MM.1S (cell line): ENCODE data around the gene NDNF.

Experiments used
- DNase-seq: peaks from one replicate; pipeline ENCODE4 v3.0.0-alpha.2; 2015
- H2AFZ ChIP-seq: fragments of 300-600 bp; sonication (generic); 2 replicates; pipeline ENCODE4 v1.6.0; 2016; ENCODE audit warnings: antibody characterized with exemption, low read length
- H3F3A ChIP-seq: fragments of 300-600 bp; sonication (generic); 2 replicates; pipeline ENCODE4 v1.6.1; 2016; ENCODE audit warnings: mild to moderate bottlenecking, antibody characterized with exemption, low read length, moderate library complexity, mixed read lengths; ENCODE audit not compliant: insufficient read depth
- H3K27ac ChIP-seq: fragments of 300-600 bp; sonication (generic); 2 replicates; pipeline ENCODE4 v1.5.1; 2016; ENCODE audit warnings: mild to moderate bottlenecking, low read length
- H3K27me3 ChIP-seq: fragments of 300-600 bp; sonication (generic); replicated peaks from 2 replicates; pipeline ENCODE4 v1.6.0; 2016; ENCODE audit warnings: low read length; ENCODE audit not compliant: insufficient read depth
- H3K36me3 ChIP-seq: fragments of 300-600 bp; sonication (generic); replicated peaks from 2 replicates; pipeline ENCODE4 v1.6.1; 2016; ENCODE audit warnings: mild to moderate bottlenecking, low read length, mixed read lengths; ENCODE audit not compliant: insufficient read depth
- H3K4me1 ChIP-seq: fragments of 300-600 bp; sonication (generic); 2 replicates; pipeline ENCODE4 v1.6.1; 2016; ENCODE audit warnings: low read length, mixed read lengths
- H3K4me2 ChIP-seq: fragments of 300-600 bp; sonication (generic); 2 replicates; pipeline ENCODE4 v1.6.0; 2016; ENCODE audit warnings: low read depth, low read length
- H3K4me3 ChIP-seq: fragments of 300-600 bp; sonication (generic); 2 replicates; pipeline ENCODE4 v1.5.1; 2016; ENCODE audit warnings: low read length, mixed read lengths
- H3K79me2 ChIP-seq: fragments of 300-600 bp; sonication (generic); 2 replicates; pipeline ENCODE4 v1.6.1; 2016; ENCODE audit warnings: mixed run types, low read length, mixed read lengths
- H3K9ac ChIP-seq: fragments of 300-600 bp; sonication (generic); 2 replicates; pipeline ENCODE4 v1.6.1; 2016; ENCODE audit warnings: low read length, mixed read lengths
- H3K9me2 ChIP-seq: fragments of 300-600 bp; sonication (generic); replicated peaks from 2 replicates; pipeline ENCODE4 v1.6.1; 2016; ENCODE audit warnings: mild to moderate bottlenecking, low read length, mixed read lengths; ENCODE audit not compliant: insufficient read depth
- H3K9me3 ChIP-seq: fragments of 300-600 bp; sonication (generic); replicated peaks from 2 replicates; pipeline ENCODE4 v1.6.1; 2016; ENCODE audit warnings: mild to moderate bottlenecking, low read length, mixed read lengths; ENCODE audit not compliant: insufficient read depth
- H4K20me1 ChIP-seq: fragments of 300-600 bp; sonication (generic); 2 replicates; pipeline ENCODE4 v1.6.1; 2016; ENCODE audit warnings: mild to moderate bottlenecking, low read length, moderate library complexity, mixed read lengths; ENCODE audit not compliant: insufficient read depth
- CTCF ChIP-seq: fragments of 300-600 bp; sonication (generic); IDR thresholded peaks from 2 replicates; pipeline ENCODE4 v1.5.1; 2016; ENCODE audit warnings: antibody characterized with exemption, low read length, mixed read lengths
- EZH2 ChIP-seq: fragments of 300-600 bp; sonication (generic); optimal IDR thresholded peaks from 2 replicates; pipeline ENCODE3; 2017; ENCODE audit warnings: low read depth, mild to moderate bottlenecking, antibody characterized with exemption, low read length, mixed read lengths
- EZH2phosphoT487 ChIP-seq: fragments of 300-600 bp; sonication (generic); IDR thresholded peaks from 2 replicates; pipeline ENCODE4 v1.6.1; 2018; ENCODE audit warnings: antibody characterized with exemption, low read length

NDNF gene

GRCh38 chr4:121061215-121061614 is 11.1 kb downstream of the NDNF start:
- no peak overlapping the region for H3K27ac ChIP-seq
- TF ChIP-seq EZH2phosphoT487 (no peak), EZH2 (no peak), CTCF (no peak)

GRCh38 chr4:121057466-121057922 is 14.8 kb downstream of the NDNF start:
- no peaks in the 10 kb centered on the region for H3K27me3 ChIP-seq
- H3K36me3 ChIP-seq = no peaks in the 10 kb centered on the region
- TF ChIP-seq EZH2phosphoT487 (no peak), CTCF (no peak), EZH2 (no peak)
- no peaks in the 10 kb centered on the region for H3F3A ChIP-seq
- H2AFZ ChIP-seq = no peak overlapping the region
- H3K9me2 ChIP-seq = no peaks in the 10 kb centered on the region
- H4K20me1 ChIP-seq = no peaks in the 10 kb centered on the region
- no peaks in the 10 kb centered on the region for H3K79me2 ChIP-seq
- no peak for DNase-seq
- H3K4me3 ChIP-seq = no peak overlapping the region
- H3K4me1 ChIP-seq = peaks cover 14% of the 10 kb centered on the region
- H3K4me2 ChIP-seq = no peak overlapping the region
- no peak overlapping the region for H3K27ac ChIP-seq
- H3K9ac ChIP-seq = no peak overlapping the region
- H3K9me3 ChIP-seq = no peaks in the 10 kb centered on the region

More at GRCh38 chr4:121061215-121061614, 11.1 kb downstream of the NDNF start:
- no peak overlapping the region for H3K9ac ChIP-seq
- no peak overlapping the region for H2AFZ ChIP-seq
- no peak overlapping the region for H3K4me2 ChIP-seq
- H3K27me3 ChIP-seq = no peaks in the 10 kb centered on the region
- H3K4me1 ChIP-seq = no peaks in the 10 kb centered on the region
- peaks cover 16% of the 10 kb centered on the region for H3K79me2 ChIP-seq
- H3K36me3 ChIP-seq = no peaks in the 10 kb centered on the region
- H3K9me3 ChIP-seq = no peaks in the 10 kb centered on the region
- no peak overlapping the region for H3K4me3 ChIP-seq
- DNase-seq = no peak
- H3K9me2 ChIP-seq = no peaks in the 10 kb centered on the region
- no peaks in the 10 kb centered on the region for H4K20me1 ChIP-seq
- no peaks in the 10 kb centered on the region for H3F3A ChIP-seq

DNA sequence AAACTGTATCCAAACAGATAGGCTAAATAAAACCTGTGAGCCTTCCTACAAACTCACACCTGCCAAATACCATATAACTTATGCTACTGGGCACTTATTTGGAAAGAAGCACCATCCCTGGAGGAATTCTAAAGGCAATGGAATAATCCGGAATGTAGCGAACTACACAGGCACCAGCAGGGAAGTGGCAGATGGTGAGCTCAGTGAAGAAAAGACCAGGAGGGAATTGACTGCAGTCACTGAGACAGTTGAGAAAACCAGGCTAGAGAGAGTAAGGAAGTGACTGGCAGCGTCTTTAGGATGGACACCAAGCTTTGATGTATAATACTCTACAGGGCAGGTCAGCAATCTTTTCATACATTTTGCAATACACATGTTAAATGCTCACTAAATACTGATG is 16.3 kb downstream of the NDNF start:
- Histone ChIP-seq H3K4me2 (no peak overlapping the region), H3K27ac (no peak overlapping the region), H3K4me3 (no peak overlapping the region), H2AFZ (no peak overlapping the region), H3K4me1 (peaks cover 14% of the 10 kb centered on the region), H3K79me2 (no peaks in the 10 kb centered on the region), H3K9me3 (no peaks in the 10 kb centered on the region), H3K9ac (no peak overlapping the region), H3K9me2 (no peaks in the 10 kb centered on the region), H4K20me1 (no peaks in the 10 kb centered on the region), H3K27me3 (no peaks in the 10 kb centered on the region), H3F3A (no peaks in the 10 kb centered on the region), H3K36me3 (no peaks in the 10 kb centered on the region)
- no peak for TF ChIP-seq EZH2
- no peak for TF ChIP-seq EZH2phosphoT487
- no peak for TF ChIP-seq CTCF
- DNase-seq = no peak
